Immature natural killer cell (primary cell): ENCODE measurements around the gene NFASC. TPM values are rescaled to one million over a fixed set of nuclear protein-coding genes. Genes with fewer than 3 reads are reported as not detected.

Experiments
- DNase-seq, 3 donors: peaks; one replicate each; pipeline ENCODE4 v3.0.0; 2022; ENCODE audit warnings: mixed read lengths in 1 of 3
- H3K27ac Mint-ChIP-seq, 6 donors: one replicate each; pipeline ENCODE4 v1.8.0; 2020; ENCODE audit warnings: mixed read lengths in 6 of 6, mild to moderate bottlenecking in 5 of 6, inconsistent platforms in 4 of 6, moderate library complexity in 3 of 6
- H3K27me3 Mint-ChIP-seq, 3 donors: one replicate each; pipeline ENCODE4 v1.8.0; 2020 to 2021; ENCODE audit warnings: low read depth in 3 of 3, mild to moderate bottlenecking in 3 of 3, mixed read lengths in 3 of 3, moderate library complexity in 3 of 3, inconsistent platforms in 1 of 3
- H3K36me3 Mint-ChIP-seq, 3 donors: one replicate each; pipeline ENCODE4 v1.8.0; 2020; ENCODE audit warnings: mixed read lengths in 3 of 3, inconsistent platforms in 2 of 3, mild to moderate bottlenecking in 2 of 3
- H3K4me1 Mint-ChIP-seq, 2 donors: one replicate each; pipeline ENCODE4 v1.8.0; 2020; ENCODE audit warnings: inconsistent platforms in 2 of 2, mild to moderate bottlenecking in 2 of 2, mixed read lengths in 2 of 2, moderate library complexity in 1 of 2
- H3K4me3 Mint-ChIP-seq, 5 donors: one replicate each; pipeline ENCODE4 v1.8.0; 2020; ENCODE audit warnings: mild to moderate bottlenecking in 5 of 5, mixed read lengths in 5 of 5, inconsistent platforms in 3 of 5, moderate library complexity in 3 of 5
- H3K9me3 Mint-ChIP-seq, 6 donors: one replicate each; pipeline ENCODE4 v1.8.0; 2020; ENCODE audit warnings: mild to moderate bottlenecking in 6 of 6, mixed read lengths in 6 of 6, inconsistent platforms in 4 of 6, moderate library complexity in 3 of 6
- polyA plus RNA-seq, 3 donors: library from polyadenylated mRNA; unstranded; fragments of 300-500 nt; fragmentation: Illumina TruSeq; gene quantifications; one replicate each; pipeline ENCODE4 v1.2.3, GENCODE V29; 2021

Gene NFASC
- polyA plus RNA-seq, 3 donors from 2014 or later, result not detected

GRCh38 chr1:204868340-204868700 lies 2.3 kb upstream of the NFASC start:
- Mint-ChIP-seq H3K4me3 (no peak overlapping the region), H3K36me3 (no peaks in the 10 kb centered on the region), H3K4me1 (no peaks in the 10 kb centered on the region), H3K27me3 (peaks cover 0 to 3% (median 2%) of the 10 kb centered on the region in 3 donors), H3K9me3 (no peaks in the 10 kb centered on the region), H3K27ac (no peak overlapping the region)
- DNase-seq, result no peak

GRCh38 chr1:204869097-204869496 lies 1.6 kb upstream of the NFASC start:
- no peak overlapping the region for H3K4me3 Mint-ChIP-seq
- no peaks in the 10 kb centered on the region for H3K4me1 Mint-ChIP-seq
- H3K36me3 Mint-ChIP-seq, result no peaks in the 10 kb centered on the region
- H3K9me3 Mint-ChIP-seq, result no peaks in the 10 kb centered on the region
- H3K27ac Mint-ChIP-seq, result no peak overlapping the region
- DNase-seq, result no peak
- H3K27me3 Mint-ChIP-seq, result peaks cover 2 to 3% (median 2%) of the 10 kb centered on the region in 3 donors

GRCh38 chr1:204871405-204872037 lies 859 bp downstream of the NFASC start:
- Mint-ChIP-seq H3K27me3 (peaks cover 2 to 3% (median 2%) of the 10 kb centered on the region in 3 donors), H3K4me1 (no peaks in the 10 kb centered on the region), H3K27ac (no peak overlapping the region), H3K9me3 (no peaks in the 10 kb centered on the region), H3K36me3 (no peaks in the 10 kb centered on the region), H3K4me3 (no peak overlapping the region)
- DNase-seq, result no peak

GRCh38 chr1:204872262-204872881 lies 1.7 kb downstream of the NFASC start:
- Mint-ChIP-seq H3K9me3 (no peaks in the 10 kb centered on the region), H3K4me3 (no peak overlapping the region), H3K27ac (no peak overlapping the region), H3K36me3 (no peaks in the 10 kb centered on the region), H3K27me3 (peaks cover 0 to 3% (median 2%) of the 10 kb centered on the region in 3 donors), H3K4me1 (no peaks in the 10 kb centered on the region)
- DNase-seq, result no peak

- Mint-ChIP-seq H3K9me3 (no peaks in the 10 kb centered on the region), H3K4me1 (no peaks in the 10 kb centered on the region), H3K4me3 (no peak overlapping the region), H3K27ac (no peak overlapping the region), H3K27me3 (peaks cover 2 to 3% (median 2%) of the 10 kb centered on the region in 3 donors), H3K36me3 (no peaks in the 10 kb centered on the region)
- DNase-seq, result no peak
Observed at GRCh38 chr1:204873176-204873575, 2.5 kb downstream of the NFASC start.

GRCh38 chr1:204873714-204874113 lies 3.1 kb downstream of the NFASC start:
- H3K4me1 Mint-ChIP-seq, result no peaks in the 10 kb centered on the region
- no peaks in the 10 kb centered on the region for H3K36me3 Mint-ChIP-seq
- no peak for DNase-seq
- no peaks in the 10 kb centered on the region for H3K9me3 Mint-ChIP-seq
- no peak overlapping the region for H3K27ac Mint-ChIP-seq
- H3K27me3 Mint-ChIP-seq, result peaks cover 2 to 3% (median 2%) of the 10 kb centered on the region in 3 donors
- no peak overlapping the region for H3K4me3 Mint-ChIP-seq

- Mint-ChIP-seq H3K27me3 (peaks cover 2 to 7% (median 2%) of the 10 kb centered on the region in 3 donors), H3K27ac (no peak overlapping the region)
Observed at GRCh38 chr1:204874274-204874673, 3.6 kb downstream of the NFASC start.

GRCh38 chr1:204875255-204875654 lies 4.6 kb downstream of the NFASC start:
- Mint-ChIP-seq H3K4me1 (no peaks in the 10 kb centered on the region), H3K4me3 (no peak overlapping the region), H3K27ac (no peak overlapping the region), H3K36me3 (no peaks in the 10 kb centered on the region), H3K27me3 (peaks cover 3 to 10% (median 5%) of the 10 kb centered on the region in 3 donors), H3K9me3 (no peaks in the 10 kb centered on the region)
- DNase-seq, result no peak

More at GRCh38 chr1:204874274-204874673, 3.6 kb downstream of the NFASC start:
- H3K36me3 Mint-ChIP-seq, result no peaks in the 10 kb centered on the region
- H3K9me3 Mint-ChIP-seq, result no peaks in the 10 kb centered on the region
- DNase-seq, result no peak
- H3K4me1 Mint-ChIP-seq, result no peaks in the 10 kb centered on the region
- no peak overlapping the region for H3K4me3 Mint-ChIP-seq

- DNase-seq, result no peak
- Mint-ChIP-seq H3K4me3 (no peak overlapping the region), H3K27me3 (peaks cover 3 to 12% (median 4%) of the 10 kb centered on the region in 3 donors), H3K36me3 (no peaks in the 10 kb centered on the region), H3K4me1 (no peaks in the 10 kb centered on the region), H3K9me3 (peaks cover 0 to 2% (median 0%) of the 10 kb centered on the region in 6 donors), H3K27ac (no peak overlapping the region)
Observed at GRCh38 chr1:204878621-204879234, 8.1 kb downstream of the NFASC start.

GRCh38 chr1:204879351-204879750 lies 8.7 kb downstream of the NFASC start:
- H3K27ac Mint-ChIP-seq, result no peak overlapping the region
- peaks cover 3 to 12% (median 4%) of the 10 kb centered on the region in 3 donors for H3K27me3 Mint-ChIP-seq
- no peaks in the 10 kb centered on the region for H3K4me1 Mint-ChIP-seq
- no peak overlapping the region for H3K4me3 Mint-ChIP-seq
- peaks cover 0 to 2% (median 0%) of the 10 kb centered on the region in 6 donors for H3K9me3 Mint-ChIP-seq
- H3K36me3 Mint-ChIP-seq, result no peaks in the 10 kb centered on the region
- no peak for DNase-seq

- no peak overlapping the region for H3K27ac Mint-ChIP-seq
- no peaks in the 10 kb centered on the region for H3K36me3 Mint-ChIP-seq
- no peak overlapping the region for H3K4me3 Mint-ChIP-seq
- H3K9me3 Mint-ChIP-seq, result peaks cover 0 to 2% (median 0%) of the 10 kb centered on the region in 6 donors
- H3K4me1 Mint-ChIP-seq, result no peaks in the 10 kb centered on the region
- no peak for DNase-seq
- H3K27me3 Mint-ChIP-seq, result peaks cover 4 to 15% (median 6%) of the 10 kb centered on the region in 3 donors
Observed at GRCh38 chr1:204880906-204881305, 10.2 kb downstream of the NFASC start.

GRCh38 chr1:204882479-204882878 lies 11.8 kb downstream of the NFASC start:
- H3K4me1 Mint-ChIP-seq, result no peaks in the 10 kb centered on the region
- H3K36me3 Mint-ChIP-seq, result no peaks in the 10 kb centered on the region
- no peak overlapping the region for H3K27ac Mint-ChIP-seq
- no peak overlapping the region for H3K4me3 Mint-ChIP-seq
- DNase-seq, result no peak
- H3K9me3 Mint-ChIP-seq, result peaks cover 0 to 2% (median 0%) of the 10 kb centered on the region in 6 donors
- peaks cover 5 to 15% (median 6%) of the 10 kb centered on the region in 3 donors for H3K27me3 Mint-ChIP-seq

GRCh38 chr1:204883405-204883804 lies 12.7 kb downstream of the NFASC start:
- Mint-ChIP-seq H3K9me3 (peaks cover 0 to 2% (median 0%) of the 10 kb centered on the region in 6 donors), H3K27me3 (peaks cover 6 to 12% (median 7%) of the 10 kb centered on the region in 3 donors), H3K27ac (no peak overlapping the region), H3K4me1 (no peaks in the 10 kb centered on the region), H3K36me3 (no peaks in the 10 kb centered on the region), H3K4me3 (no peak overlapping the region)
- DNase-seq, result no peak

GRCh38 chr1:204885288-204885711 lies 14.6 kb downstream of the NFASC start:
- Mint-ChIP-seq H3K9me3 (peaks cover 0 to 2% (median 0%) of the 10 kb centered on the region in 6 donors), H3K27me3 (peaks cover 3 to 5% (median 5%) of the 10 kb centered on the region in 3 donors), H3K4me3 (no peak overlapping the region), H3K4me1 (no peaks in the 10 kb centered on the region), H3K27ac (no peak overlapping the region), H3K36me3 (no peaks in the 10 kb centered on the region)
- DNase-seq, result no peak
